GM23248 (cell line): ENCODE results near the gene COPS4. TPM values are rescaled to one million over a fixed set of nuclear protein-coding genes. Genes with fewer than 3 reads are reported as not detected.
"Not testable (repeated sequence)": the region's sequence is repeated elsewhere in the genome, so short reads cannot be mapped to it uniquely, and the experiment has no call there.

Source experiments
- DNase-seq: peaks from one replicate; pipeline ENCODE4 v3.0.0-alpha.2; 2015
- H2AFZ ChIP-seq: fragments of 200-600 bp; sonication (generic); 2 replicates; pipeline ENCODE4 v1.6.1; 2016; ENCODE audit warnings: antibody characterized with exemption
- H3F3A ChIP-seq: fragments of 200-600 bp; sonication (generic); 2 replicates; pipeline ENCODE4 v1.6.1; 2016; ENCODE audit warnings: mild to moderate bottlenecking, antibody characterized with exemption, mixed run types; ENCODE audit not compliant: insufficient read depth
- H3K27ac ChIP-seq: fragments of 200-600 bp; sonication (generic); 2 replicates; pipeline ENCODE4 v1.5.1; 2016; ENCODE audit warnings: mild to moderate bottlenecking
- H3K27me3 ChIP-seq: fragments of 200-600 bp; sonication (generic); replicated peaks from 2 replicates; pipeline ENCODE4 v1.6.1; 2016; ENCODE audit warnings: mild to moderate bottlenecking; ENCODE audit not compliant: insufficient read depth
- H3K36me3 ChIP-seq: fragments of 200-600 bp; sonication (generic); 2 replicates; pipeline ENCODE4 v1.6.1; 2016; ENCODE audit warnings: low read depth, mild to moderate bottlenecking
- H3K4me1 ChIP-seq: fragments of 200-600 bp; sonication (generic); 2 replicates; pipeline ENCODE4 v1.6.1; 2016; ENCODE audit warnings: mild to moderate bottlenecking; ENCODE audit not compliant: insufficient read depth
- H3K4me2 ChIP-seq: fragments of 200-600 bp; sonication (generic); one replicate; pipeline ENCODE4 v1.6.1; 2016; ENCODE audit warnings: mild to moderate bottlenecking; ENCODE audit not compliant: unreplicated experiment
- H3K4me3 ChIP-seq: fragments of 200-600 bp; sonication (generic); 2 replicates; pipeline ENCODE4 v1.5.1; 2016; ENCODE audit warnings: mild to moderate bottlenecking
- H3K79me2 ChIP-seq: fragments of 200-600 bp; sonication (generic); 2 replicates; pipeline ENCODE4 v1.6.1; 2016; ENCODE audit warnings: mild to moderate bottlenecking; ENCODE audit not compliant: insufficient read depth
- H3K9ac ChIP-seq: fragments of 200-600 bp; sonication (generic); 2 replicates; pipeline ENCODE4 v1.6.1; 2016; ENCODE audit warnings: mild to moderate bottlenecking
- H3K9me2 ChIP-seq: fragments of 200-600 bp; sonication (generic); 2 replicates; pipeline ENCODE4 v1.6.1; 2016; ENCODE audit warnings: mixed run types, mild to moderate bottlenecking, moderate library complexity; ENCODE audit not compliant: insufficient read depth
- H3K9me3 ChIP-seq: fragments of 200-600 bp; sonication (generic); one replicate; pipeline ENCODE4 v1.6.1; 2017; ENCODE audit warnings: low read depth
- H4K20me1 ChIP-seq: fragments of 200-600 bp; sonication (generic); 2 replicates; pipeline ENCODE4 v1.6.0; 2016; ENCODE audit not compliant: insufficient read depth
- EZH2 ChIP-seq: fragments of 200-600 bp; sonication (generic); IDR thresholded peaks from 2 replicates; pipeline ENCODE4 v1.6.1; 2018; ENCODE audit warnings: antibody characterized with exemption, mild to moderate bottlenecking; ENCODE audit not compliant: insufficient read depth, poor library complexity, severe bottlenecking
- EZH2phosphoT487 ChIP-seq: fragments of 200-600 bp; sonication (generic); IDR thresholded peaks from 2 replicates; pipeline ENCODE4 v1.6.1; 2018; ENCODE audit warnings: antibody characterized with exemption, moderate library complexity, mild to moderate bottlenecking, low read depth; ENCODE audit not compliant: insufficient read depth
- WGBS, 2 experiments: methylation state at CpG; one replicate each; pipeline ENCODE4 v1.1.6; 2015 to 2017; ENCODE audit warnings: low lambda C conversion rate in 2 of 2, low coverage in 1 of 2; ENCODE audit errors: missing lambda C conversion rate in 2 of 2; 5-methylcytosine and 5-hydroxymethylcytosine counted together
- in situ Hi-C: fragments of 300-500 bp; cut with MboI; formaldehyde crosslinking; loops from 2 replicates; pipeline ENCODE4 v1.15.0; 2020
- polyA plus RNA-seq: library from polyadenylated mRNA; unstranded; fragments of >200 nt; fragmentation: Nextera tagmentation; extraction: Ambion mirVana; gene quantifications from 2 replicates; pipeline ENCODE4 v1.2.1, GENCODE V29; 2016
- total RNA-seq: library from RNA; depleted of rRNA; stranded (reverse); fragments of >200 nt; shearing (Covaris generic); gene quantifications from 2 replicates; pipeline ENCODE4 v1.2.3, GENCODE V29; 2014

The COPS4 gene
- total and polyA plus RNA-seq, 2 experiments from 2014 or later = 67.0 to 69.2 TPM

DNA sequence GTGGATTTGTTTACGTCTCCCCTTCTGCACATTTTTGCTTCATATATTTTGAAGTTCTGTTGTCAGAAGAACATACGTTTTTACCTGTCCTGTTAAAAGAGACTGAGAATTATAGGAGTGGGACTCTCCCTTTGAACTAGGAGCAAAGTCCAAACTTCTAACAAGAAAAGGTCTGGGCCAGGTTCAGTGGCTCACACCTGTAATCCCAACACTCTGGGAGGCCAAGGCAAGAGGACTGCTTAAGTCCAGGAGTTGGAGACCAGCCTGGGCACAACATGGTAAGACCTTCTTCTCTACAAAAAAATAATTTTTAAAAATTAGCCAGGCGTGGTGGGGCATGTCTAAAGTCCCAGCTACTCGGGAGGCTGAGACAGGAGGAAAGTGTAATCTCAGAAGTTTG, 40.1 kb upstream of the COPS4 start:
- in situ Hi-C loops = no loop called here
- Histone ChIP-seq H3F3A (no peaks in the 10 kb centered on the region), H3K36me3 (no peaks in the 10 kb centered on the region), H3K27ac (no peak overlapping the region), H3K27me3 (no peaks in the 10 kb centered on the region), H2AFZ (no peak overlapping the region), H3K79me2 (peaks cover 95% of the 10 kb centered on the region), H3K4me1 (peaks cover 2% of the 10 kb centered on the region; the same call in 1 of the 2 replicates), H3K9me2 (no peaks in the 10 kb centered on the region), H3K4me2 (no peak overlapping the region), H3K9ac (no peak overlapping the region), H3K9me3 (no peaks in the 10 kb centered on the region), H4K20me1 (no peaks in the 10 kb centered on the region), H3K4me3 (no peak overlapping the region)
- no peak for DNase-seq
- TF ChIP-seq EZH2 = no peak
- no peak for TF ChIP-seq EZH2phosphoT487
- 70 to 74% methylated on average over 4 of the region's 4 CpGs for WGBS, 2 experiments

DNA sequence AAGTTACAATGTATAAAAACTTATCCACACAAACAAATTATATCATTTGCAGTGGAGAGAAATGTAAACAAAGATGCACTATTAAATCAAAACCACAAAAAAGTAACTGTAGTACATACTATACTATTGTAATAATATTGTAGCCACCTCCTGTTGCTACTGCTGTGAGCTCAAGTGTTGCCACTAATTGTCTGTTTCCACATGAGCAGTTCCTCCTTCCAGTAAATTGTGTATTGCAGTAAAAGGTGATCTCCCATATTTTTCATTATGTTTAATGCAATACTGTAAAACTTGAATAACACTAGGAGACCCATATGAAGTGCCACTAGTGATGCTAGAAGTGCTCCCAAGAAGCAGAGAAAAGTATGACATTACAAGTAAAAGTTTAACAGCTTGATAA, 36.1 kb upstream of the COPS4 start:
- no peak for DNase-seq
- Histone ChIP-seq H3K4me2 (no peak overlapping the region), H3K4me1 (no peaks in the 10 kb centered on the region), H3K9me2 (no peaks in the 10 kb centered on the region), H3K36me3 (no peaks in the 10 kb centered on the region), H3K27ac (no peak overlapping the region), H3F3A (no peaks in the 10 kb centered on the region), H4K20me1 (no peaks in the 10 kb centered on the region), H2AFZ (no peak overlapping the region), H3K4me3 (no peak overlapping the region), H3K9ac (no peak overlapping the region), H3K9me3 (no peaks in the 10 kb centered on the region), H3K79me2 (peaks cover 98% of the 10 kb centered on the region), H3K27me3 (no peaks in the 10 kb centered on the region)
- in situ Hi-C loops = no loop called here
- TF ChIP-seq EZH2 = no peak
- TF ChIP-seq EZH2phosphoT487 = no peak

DNA sequence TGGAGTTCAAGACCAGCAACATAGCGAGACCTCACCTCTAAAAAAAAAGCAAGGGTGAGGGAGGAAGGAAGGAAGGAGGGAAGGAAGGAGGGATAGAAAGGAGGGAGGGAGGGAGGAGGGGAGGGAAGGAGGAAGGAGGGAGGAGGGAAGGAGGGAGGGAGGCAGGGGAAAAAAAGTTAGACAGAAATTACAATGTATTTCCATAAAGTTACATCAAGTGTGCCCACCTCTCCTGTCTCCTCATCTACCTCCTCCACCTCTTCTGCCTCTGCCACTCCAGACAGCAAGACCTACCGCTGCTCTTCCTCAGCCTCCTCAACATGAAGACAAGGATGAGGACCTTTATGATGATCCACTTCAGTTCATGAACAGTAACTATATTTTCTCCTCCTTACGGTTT, 32.7 kb upstream of the COPS4 start:
- Histone ChIP-seq H3K4me1 (no peaks in the 10 kb centered on the region), H3K4me2 (no peak overlapping the region), H3K9me3 (no peaks in the 10 kb centered on the region), H3F3A (no peaks in the 10 kb centered on the region), H3K9ac (no peak overlapping the region), H3K4me3 (no peak overlapping the region), H3K9me2 (no peaks in the 10 kb centered on the region), H3K79me2 (peaks cover 98% of the 10 kb centered on the region), H3K27ac (no peak overlapping the region), H3K27me3 (no peaks in the 10 kb centered on the region), H3K36me3 (no peaks in the 10 kb centered on the region), H4K20me1 (no peaks in the 10 kb centered on the region), H2AFZ (no peak overlapping the region)
- no peak for DNase-seq
- TF ChIP-seq EZH2 (no peak), EZH2phosphoT487 (no peak)
- in situ Hi-C loops = no loop called here
- 90 to 99% methylated on average over 3 of the region's 3 CpGs for WGBS, 2 experiments

DNA sequence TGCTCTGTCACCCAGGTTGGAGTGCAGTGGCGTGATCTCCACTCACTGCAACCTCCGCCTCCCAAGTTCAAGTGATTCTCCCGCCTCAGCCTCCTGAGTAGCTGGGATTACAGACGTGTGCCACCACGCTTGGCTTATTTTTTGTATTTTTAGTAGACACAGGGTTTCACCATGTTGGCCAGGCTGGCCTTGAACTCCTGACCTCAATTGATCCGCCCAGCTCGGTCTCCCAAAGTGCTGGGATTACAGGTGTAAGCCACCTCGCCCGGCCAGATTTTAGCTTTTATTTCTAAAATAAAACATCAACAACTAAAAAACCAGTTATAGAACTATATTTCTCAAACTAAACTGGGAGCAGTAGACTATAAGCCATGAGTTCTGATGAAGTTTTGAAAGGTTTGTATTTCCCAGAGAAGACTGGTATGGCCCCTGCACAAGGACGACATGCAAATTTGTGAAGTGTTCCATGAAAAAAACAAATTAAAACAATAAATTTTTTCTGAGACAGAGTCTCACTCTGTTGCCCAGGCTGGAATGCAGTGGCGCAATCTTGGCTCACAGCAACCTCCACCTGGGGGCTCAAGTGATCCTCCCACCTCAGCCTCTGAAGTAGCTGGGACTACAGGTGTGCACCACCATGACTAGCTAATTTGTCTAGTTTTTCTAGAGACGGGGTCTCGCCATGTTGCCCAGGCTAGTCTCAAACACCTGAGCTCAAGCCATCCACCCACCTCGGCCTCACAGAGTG, 31.8 kb upstream of the COPS4 start:
- H3K9ac ChIP-seq, H2AFZ ChIP-seq, H3K27me3 ChIP-seq, H3K4me2 ChIP-seq, DNase-seq, H3K9me3 ChIP-seq, H3F3A ChIP-seq, H3K9me2 ChIP-seq, H3K4me1 ChIP-seq, in situ Hi-C loops, H3K27ac ChIP-seq, H3K36me3 ChIP-seq, H3K4me3 ChIP-seq, H4K20me1 ChIP-seq: not testable (repeated sequence)
- peaks cover 98% of the 10 kb centered on the region for H3K79me2 ChIP-seq
- 92 to 94% methylated on average over 14 of the region's 14 CpGs for WGBS, 2 experiments

DNA sequence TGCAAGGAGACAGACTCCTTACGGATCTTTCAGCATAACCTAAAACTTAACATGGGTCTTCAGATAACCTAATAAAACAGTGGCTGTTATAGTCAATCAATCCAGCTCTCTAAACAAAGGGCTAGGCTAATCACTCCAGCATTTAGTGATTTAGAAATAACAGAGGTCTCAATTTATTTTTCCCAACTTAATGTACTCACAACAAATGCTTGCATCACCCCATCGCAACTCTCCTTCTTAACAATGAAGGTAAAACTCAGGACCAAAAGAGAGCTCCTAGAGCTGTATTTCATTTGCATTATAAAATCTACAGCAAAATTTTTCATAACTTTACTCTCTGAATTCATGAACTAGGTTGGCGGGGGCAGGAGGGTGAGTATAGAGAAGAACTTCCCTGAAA, 25.5 kb upstream of the COPS4 start:
- Histone ChIP-seq H3K4me3 (peak overlapping the region; percentile 88), H3K36me3 (no peaks in the 10 kb centered on the region), H3K4me2 (peak overlapping the region; percentile 98), H4K20me1 (no peaks in the 10 kb centered on the region), H3K4me1 (peaks cover 24% of the 10 kb centered on the region), H3K9me2 (no peaks in the 10 kb centered on the region), H3K9ac (peak overlapping the region; percentile 97), H3K27me3 (no peaks in the 10 kb centered on the region), H3K79me2 (peaks cover 60% of the 10 kb centered on the region), H3K27ac (peak overlapping the region; percentile 96), H3F3A (peaks cover 30% of the 10 kb centered on the region), H3K9me3 (no peaks in the 10 kb centered on the region), H2AFZ (peak overlapping the region; percentile 86)
- DNase-seq = peak; percentile 50
- no peak for TF ChIP-seq EZH2
- no peak for TF ChIP-seq EZH2phosphoT487
- in situ Hi-C loops = no loop called here
- WGBS, 2 experiments = 52 to 57% methylated on average over 3 of the region's 3 CpGs
